ENCODE measurements around the gene TBPL1.

DNA sequence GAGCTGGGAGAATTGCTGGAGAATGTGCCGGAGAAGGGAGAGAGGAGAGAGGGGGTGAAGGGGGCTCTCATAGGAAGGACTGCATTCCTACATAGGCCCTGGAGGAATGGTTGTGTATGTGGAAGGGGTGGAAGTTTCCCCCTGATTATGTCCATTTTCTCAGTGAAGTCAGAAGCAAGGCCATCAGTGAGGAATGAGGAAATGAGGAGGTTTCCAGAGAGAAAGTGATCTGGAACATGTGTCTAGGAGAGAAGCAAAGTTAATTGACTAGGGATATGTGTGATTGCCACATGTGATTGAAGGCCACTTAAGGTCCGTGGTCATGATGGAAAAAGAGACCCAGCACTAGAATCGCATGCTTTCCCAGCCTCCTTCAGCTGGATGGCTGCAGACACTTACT is 42.3 kb downstream of the TBPL1 start:
- TF ChIP-seq, protein P1, sequence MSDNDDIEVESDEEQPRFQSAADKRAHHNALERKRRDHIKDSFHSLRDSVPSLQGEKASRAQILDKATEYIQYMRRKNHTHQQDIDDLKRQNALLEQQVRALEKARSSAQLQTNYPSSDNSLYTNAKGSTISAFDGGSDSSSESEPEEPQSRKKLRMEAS (IDR thresholded peaks at IDR 0.05; ENCODE audit: low read depth, low read length), result no peak
- TF ChIP-seq, protein P2, sequence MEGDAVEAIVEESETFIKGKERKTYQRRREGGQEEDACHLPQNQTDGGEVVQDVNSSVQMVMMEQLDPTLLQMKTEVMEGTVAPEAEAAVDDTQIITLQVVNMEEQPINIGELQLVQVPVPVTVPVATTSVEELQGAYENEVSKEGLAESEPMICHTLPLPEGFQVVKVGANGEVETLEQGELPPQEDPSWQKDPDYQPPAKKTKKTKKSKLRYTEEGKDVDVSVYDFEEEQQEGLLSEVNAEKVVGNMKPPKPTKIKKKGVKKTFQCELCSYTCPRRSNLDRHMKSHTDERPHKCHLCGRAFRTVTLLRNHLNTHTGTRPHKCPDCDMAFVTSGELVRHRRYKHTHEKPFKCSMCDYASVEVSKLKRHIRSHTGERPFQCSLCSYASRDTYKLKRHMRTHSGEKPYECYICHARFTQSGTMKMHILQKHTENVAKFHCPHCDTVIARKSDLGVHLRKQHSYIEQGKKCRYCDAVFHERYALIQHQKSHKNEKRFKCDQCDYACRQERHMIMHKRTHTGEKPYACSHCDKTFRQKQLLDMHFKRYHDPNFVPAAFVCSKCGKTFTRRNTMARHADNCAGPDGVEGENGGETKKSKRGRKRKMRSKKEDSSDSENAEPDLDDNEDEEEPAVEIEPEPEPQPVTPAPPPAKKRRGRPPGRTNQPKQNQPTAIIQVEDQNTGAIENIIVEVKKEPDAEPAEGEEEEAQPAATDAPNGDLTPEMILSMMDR (IDR thresholded peaks at IDR 0.05; ENCODE audit: low read depth, low read length), result no peak
- no peak for TF ChIP-seq POLR2A (IDR thresholded peaks at IDR 0.05; ENCODE audit: extremely low read depth, insufficient read length)
- no peak for TF ChIP-seq MYC (IDR thresholded peaks at IDR 0.05; ENCODE audit: low read depth, low read length)

Data from NB4 (cell line).